GM23338 (cell line): Measurements from ENCODE around the gene ATG16L2. TPM values are rescaled to one million over a fixed set of nuclear protein-coding genes. Genes with fewer than 3 reads are reported as not detected.
"Not testable (repeated sequence)": the region's sequence is repeated elsewhere in the genome, so short reads cannot be mapped to it uniquely, and the experiment has no call there.

ENCODE experiments used
- ATAC-seq: fragments of 200-7000 bp; cut with Tn5 transposase; 3 replicates; pipeline ENCODE4 v1.9.1; 2020
- DNase-seq: peaks from one replicate; pipeline ENCODE4 v3.0.0-alpha.2; 2015; ENCODE audit warnings: low spot score
- H2AFZ ChIP-seq: fragments of 200-600 bp; sonication (generic); 2 replicates; pipeline ENCODE4 v1.8.0; 2016; ENCODE audit warnings: antibody characterized with exemption, mild to moderate bottlenecking, moderate library complexity
- H3F3A ChIP-seq: fragments of 200-600 bp; sonication (generic); replicated peaks from 2 replicates; pipeline ENCODE4 v1.8.0; 2017; ENCODE audit warnings: antibody characterized with exemption, mixed run types, low read depth
- H3K27ac ChIP-seq: fragments of 200-600 bp; sonication (generic); 2 replicates; pipeline ENCODE4 v1.6.1; 2016; ENCODE audit warnings: low read depth
- H3K27me3 ChIP-seq: fragments of 200-600 bp; sonication (generic); 2 replicates; pipeline ENCODE4 v1.8.0; 2016; ENCODE audit warnings: mild to moderate bottlenecking, mixed run types, moderate library complexity; ENCODE audit not compliant: insufficient read depth
- H3K36me3 ChIP-seq: fragments of 200-600 bp; sonication (generic); 2 replicates; pipeline ENCODE4 v1.8.0; 2016; ENCODE audit warnings: mild to moderate bottlenecking; ENCODE audit not compliant: insufficient read depth
- H3K4me1 ChIP-seq: fragments of 200-600 bp; sonication (generic); 2 replicates; pipeline ENCODE4 v1.8.0; 2016; ENCODE audit warnings: mild to moderate bottlenecking, moderate library complexity; ENCODE audit not compliant: insufficient read depth
- H3K4me2 ChIP-seq: fragments of 200-600 bp; sonication (generic); 2 replicates; pipeline ENCODE4 v1.7.1; 2017; ENCODE audit warnings: mixed run types
- H3K4me3 ChIP-seq: fragments of 200-600 bp; sonication (generic); 2 replicates; pipeline ENCODE4 v1.6.1; 2016; ENCODE audit warnings: mixed run types
- H3K79me2 ChIP-seq: fragments of 200-600 bp; sonication (generic); replicated peaks from 2 replicates; pipeline ENCODE4 v1.8.0; 2017; ENCODE audit warnings: mild to moderate bottlenecking; ENCODE audit not compliant: insufficient read depth
- H3K9me2 ChIP-seq: fragments of 200-600 bp; sonication (generic); 2 replicates; pipeline ENCODE4 v1.8.0; 2017; ENCODE audit not compliant: insufficient read depth
- H4K20me1 ChIP-seq: fragments of 200-600 bp; sonication (generic); replicated peaks from 2 replicates; pipeline ENCODE4 v1.8.0; 2017; ENCODE audit warnings: mild to moderate bottlenecking; ENCODE audit not compliant: insufficient read depth
- H3K27ac Mint-ChIP-seq: 2 replicates; pipeline ENCODE4 v1.8.0; 2020; ENCODE audit warnings: inconsistent platforms, mild to moderate bottlenecking, moderate library complexity, mixed read lengths
- H3K27me3 Mint-ChIP-seq: 3 replicates; pipeline ENCODE4 v1.8.0; 2022; ENCODE audit warnings: low read depth, mild to moderate bottlenecking, moderate library complexity, mixed read lengths, inconsistent platforms; ENCODE audit not compliant: insufficient read depth, poor library complexity
- H3K36me3 Mint-ChIP-seq: 3 replicates; pipeline ENCODE4 v1.8.0; 2021; ENCODE audit warnings: low read depth, mild to moderate bottlenecking, inconsistent platforms, moderate library complexity, mixed read lengths
- H3K4me1 Mint-ChIP-seq: 3 replicates; pipeline ENCODE4 v1.8.0; 2020; ENCODE audit warnings: mild to moderate bottlenecking, inconsistent platforms, mixed read lengths
- H3K4me3 Mint-ChIP-seq: 3 replicates; pipeline ENCODE4 v1.8.0; 2021; ENCODE audit warnings: moderate library complexity, mild to moderate bottlenecking, inconsistent platforms, mixed read lengths
- H3K9me3 Mint-ChIP-seq: 3 replicates; pipeline ENCODE4 v1.8.0; 2020; ENCODE audit warnings: moderate library complexity, mild to moderate bottlenecking, inconsistent platforms, mixed read lengths
- CREB1 ChIP-seq: fragments of 250-450 bp; sonication (Bioruptor Pico); IDR thresholded peaks from 2 replicates; pipeline ENCODE4 v1.5.0; 2020; ENCODE audit warnings: low read depth, mild to moderate bottlenecking, moderate library complexity
- EZH2 ChIP-seq: fragments of 200-600 bp; sonication (generic); IDR thresholded peaks from one replicate; pipeline ENCODE4 v1.8.0; 2017; ENCODE audit warnings: antibody characterized with exemption, mild to moderate bottlenecking, low read depth; ENCODE audit not compliant: unreplicated experiment
- EZH2phosphoT487 ChIP-seq: fragments of 200-600 bp; sonication (generic); IDR thresholded peaks from one replicate; pipeline ENCODE4 v1.8.1; 2018; ENCODE audit warnings: antibody characterized with exemption; ENCODE audit not compliant: unreplicated experiment
- JUNB ChIP-seq: IDR thresholded peaks from one replicate; pipeline ENCODE4 v1.6.1; 2016; ENCODE audit warnings: antibody characterized with exemption; ENCODE audit not compliant: unreplicated experiment
- NANOG ChIP-seq: IDR thresholded peaks from 2 replicates; pipeline ENCODE4 v1.6.1; 2016; ENCODE audit warnings: antibody characterized with exemption, borderline replicate concordance
- POLR2AphosphoS5 ChIP-seq: IDR thresholded peaks from 2 replicates; pipeline ENCODE4 v1.6.1; 2016; ENCODE audit warnings: antibody characterized with exemption, low read depth
- STAT1 ChIP-seq: IDR thresholded peaks from one replicate; pipeline ENCODE4 v1.6.1; 2016; ENCODE audit warnings: antibody characterized with exemption; ENCODE audit not compliant: unreplicated experiment
- ZNF114 ChIP-seq: fragments of 250-450 bp; sonication (Bioruptor Pico); IDR thresholded peaks from 2 replicates; pipeline ENCODE4 v1.5.0; 2020; ENCODE audit warnings: mild to moderate bottlenecking, moderate library complexity
- polyA plus RNA-seq: library from polyadenylated mRNA; unstranded; fragments of >200 nt; fragmentation: Nextera tagmentation; extraction: Ambion mirVana; gene quantifications from 2 replicates; pipeline ENCODE4 v1.2.1, GENCODE V29; 2016
- total RNA-seq: library from RNA; depleted of rRNA; stranded (reverse); fragments of >200 nt; shearing (Covaris generic); gene quantifications from 2 replicates; pipeline ENCODE4 v1.2.3, GENCODE V29; 2014
- TF ChIP-seq, protein P1 (sequence below): IDR thresholded peaks from 2 replicates; pipeline ENCODE4 v1.6.1; 2016; ENCODE audit warnings: antibody characterized with exemption
- TF ChIP-seq, protein P2 (sequence below): IDR thresholded peaks from one replicate; pipeline ENCODE4 v1.6.1; 2018; ENCODE audit warnings: antibody characterized with exemption; ENCODE audit not compliant: unreplicated experiment
- TF ChIP-seq, protein P3 (sequence below), 2 experiments: fragments of 200-600 bp in 1 of 2; sonication (generic) in 1 of 2; conservative IDR thresholded peaks; 2 replicates each; pipeline versions ENCODE4 v1.5.1 to v1.6.1; 2016 to 2017; ENCODE audit warnings: antibody characterized with exemption in 2 of 2, low read depth in 2 of 2, mild to moderate bottlenecking in 2 of 2, moderate library complexity in 1 of 2

Gene ATG16L2
- total and polyA plus RNA-seq, 2 experiments from 2014 or later: 9.6 to 24.6 TPM

DNA sequence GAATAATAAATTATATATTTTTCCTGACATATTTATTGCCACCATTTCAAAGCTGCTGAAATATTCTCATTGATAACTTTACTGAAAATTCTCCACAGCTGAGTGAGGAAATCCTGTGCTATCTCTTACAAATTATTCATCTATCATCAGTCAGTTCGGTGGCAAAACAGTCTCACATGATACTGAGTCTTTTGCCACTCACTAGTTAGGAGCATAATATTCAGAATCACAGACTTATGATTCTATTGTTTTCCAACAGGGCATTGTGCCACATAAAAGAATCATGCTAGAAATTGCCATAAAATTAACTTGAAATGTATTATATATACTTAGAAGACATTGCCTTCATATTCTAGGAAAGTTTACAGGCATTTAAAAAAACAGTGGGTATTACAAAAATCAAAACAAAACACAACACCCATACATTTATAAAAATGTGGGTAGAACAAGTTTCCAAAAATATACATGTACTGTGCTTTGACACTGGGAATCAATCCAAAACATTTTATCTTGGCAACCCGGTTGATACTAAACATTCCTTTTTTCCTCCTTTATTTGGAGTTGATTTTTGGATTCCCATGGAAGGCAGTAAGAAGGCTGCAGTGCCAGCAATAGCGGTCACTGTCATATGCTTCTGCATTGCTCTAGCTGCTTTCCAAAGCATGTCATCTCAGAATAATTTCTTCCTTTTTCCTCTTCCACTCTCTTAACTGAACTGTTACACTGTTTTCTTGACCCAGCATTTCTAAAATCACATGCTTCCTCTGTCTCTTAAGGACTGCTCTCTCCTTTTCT lies 42.5 kb downstream of the ATG16L2 start (continued):
- no peak for TF ChIP-seq EZH2
- TF ChIP-seq EZH2phosphoT487: no peak
- no peak for TF ChIP-seq STAT1
- TF ChIP-seq, protein P1, sequence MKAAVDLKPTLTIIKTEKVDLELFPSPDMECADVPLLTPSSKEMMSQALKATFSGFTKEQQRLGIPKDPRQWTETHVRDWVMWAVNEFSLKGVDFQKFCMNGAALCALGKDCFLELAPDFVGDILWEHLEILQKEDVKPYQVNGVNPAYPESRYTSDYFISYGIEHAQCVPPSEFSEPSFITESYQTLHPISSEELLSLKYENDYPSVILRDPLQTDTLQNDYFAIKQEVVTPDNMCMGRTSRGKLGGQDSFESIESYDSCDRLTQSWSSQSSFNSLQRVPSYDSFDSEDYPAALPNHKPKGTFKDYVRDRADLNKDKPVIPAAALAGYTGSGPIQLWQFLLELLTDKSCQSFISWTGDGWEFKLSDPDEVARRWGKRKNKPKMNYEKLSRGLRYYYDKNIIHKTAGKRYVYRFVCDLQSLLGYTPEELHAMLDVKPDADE: no peak
- TF ChIP-seq NANOG: no peak
- TF ChIP-seq POLR2AphosphoS5: no peak
- TF ChIP-seq, protein P2, sequence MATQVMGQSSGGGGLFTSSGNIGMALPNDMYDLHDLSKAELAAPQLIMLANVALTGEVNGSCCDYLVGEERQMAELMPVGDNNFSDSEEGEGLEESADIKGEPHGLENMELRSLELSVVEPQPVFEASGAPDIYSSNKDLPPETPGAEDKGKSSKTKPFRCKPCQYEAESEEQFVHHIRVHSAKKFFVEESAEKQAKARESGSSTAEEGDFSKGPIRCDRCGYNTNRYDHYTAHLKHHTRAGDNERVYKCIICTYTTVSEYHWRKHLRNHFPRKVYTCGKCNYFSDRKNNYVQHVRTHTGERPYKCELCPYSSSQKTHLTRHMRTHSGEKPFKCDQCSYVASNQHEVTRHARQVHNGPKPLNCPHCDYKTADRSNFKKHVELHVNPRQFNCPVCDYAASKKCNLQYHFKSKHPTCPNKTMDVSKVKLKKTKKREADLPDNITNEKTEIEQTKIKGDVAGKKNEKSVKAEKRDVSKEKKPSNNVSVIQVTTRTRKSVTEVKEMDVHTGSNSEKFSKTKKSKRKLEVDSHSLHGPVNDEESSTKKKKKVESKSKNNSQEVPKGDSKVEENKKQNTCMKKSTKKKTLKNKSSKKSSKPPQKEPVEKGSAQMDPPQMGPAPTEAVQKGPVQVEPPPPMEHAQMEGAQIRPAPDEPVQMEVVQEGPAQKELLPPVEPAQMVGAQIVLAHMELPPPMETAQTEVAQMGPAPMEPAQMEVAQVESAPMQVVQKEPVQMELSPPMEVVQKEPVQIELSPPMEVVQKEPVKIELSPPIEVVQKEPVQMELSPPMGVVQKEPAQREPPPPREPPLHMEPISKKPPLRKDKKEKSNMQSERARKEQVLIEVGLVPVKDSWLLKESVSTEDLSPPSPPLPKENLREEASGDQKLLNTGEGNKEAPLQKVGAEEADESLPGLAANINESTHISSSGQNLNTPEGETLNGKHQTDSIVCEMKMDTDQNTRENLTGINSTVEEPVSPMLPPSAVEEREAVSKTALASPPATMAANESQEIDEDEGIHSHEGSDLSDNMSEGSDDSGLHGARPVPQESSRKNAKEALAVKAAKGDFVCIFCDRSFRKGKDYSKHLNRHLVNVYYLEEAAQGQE: no peak
- TF ChIP-seq ZNF114 (CRISPR knock-in tag): no peak
- TF ChIP-seq JUNB: no peak
- TF ChIP-seq, protein P3, sequence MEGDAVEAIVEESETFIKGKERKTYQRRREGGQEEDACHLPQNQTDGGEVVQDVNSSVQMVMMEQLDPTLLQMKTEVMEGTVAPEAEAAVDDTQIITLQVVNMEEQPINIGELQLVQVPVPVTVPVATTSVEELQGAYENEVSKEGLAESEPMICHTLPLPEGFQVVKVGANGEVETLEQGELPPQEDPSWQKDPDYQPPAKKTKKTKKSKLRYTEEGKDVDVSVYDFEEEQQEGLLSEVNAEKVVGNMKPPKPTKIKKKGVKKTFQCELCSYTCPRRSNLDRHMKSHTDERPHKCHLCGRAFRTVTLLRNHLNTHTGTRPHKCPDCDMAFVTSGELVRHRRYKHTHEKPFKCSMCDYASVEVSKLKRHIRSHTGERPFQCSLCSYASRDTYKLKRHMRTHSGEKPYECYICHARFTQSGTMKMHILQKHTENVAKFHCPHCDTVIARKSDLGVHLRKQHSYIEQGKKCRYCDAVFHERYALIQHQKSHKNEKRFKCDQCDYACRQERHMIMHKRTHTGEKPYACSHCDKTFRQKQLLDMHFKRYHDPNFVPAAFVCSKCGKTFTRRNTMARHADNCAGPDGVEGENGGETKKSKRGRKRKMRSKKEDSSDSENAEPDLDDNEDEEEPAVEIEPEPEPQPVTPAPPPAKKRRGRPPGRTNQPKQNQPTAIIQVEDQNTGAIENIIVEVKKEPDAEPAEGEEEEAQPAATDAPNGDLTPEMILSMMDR (conservative IDR thresholded peaks at IDR 0.05; ENCODE audit: low read depth in 2 of 2): no peak
- no peak for TF ChIP-seq CREB1 (CRISPR knock-in tag)

DNA sequence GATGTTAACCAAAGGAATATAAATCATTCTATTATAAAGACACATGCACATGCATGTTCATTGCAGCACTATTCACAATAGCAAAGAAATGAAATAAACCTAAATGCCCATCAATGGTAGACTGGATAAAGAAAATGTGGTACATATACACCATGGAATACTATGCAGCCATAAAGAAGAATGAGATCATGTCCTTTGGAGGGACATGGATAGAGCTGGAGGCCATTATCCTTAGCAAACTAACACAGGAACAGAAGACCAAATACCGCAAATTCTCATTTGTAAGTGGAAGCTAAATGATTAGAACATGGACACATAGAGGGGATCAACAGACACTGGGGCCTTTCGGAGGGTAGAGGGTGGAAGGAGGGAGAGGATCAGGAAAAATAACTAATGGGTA lies 44.1 kb downstream of the ATG16L2 start:
- H3K4me1 ChIP-seq, H3K27me3 Mint-ChIP-seq, H3K27ac ChIP-seq, H2AFZ ChIP-seq, ATAC-seq, H3K79me2 ChIP-seq, H3K27ac Mint-ChIP-seq, H3K27me3 ChIP-seq, H3K9me2 ChIP-seq, DNase-seq, H3F3A ChIP-seq, H3K9me3 Mint-ChIP-seq, H3K4me3 ChIP-seq, H3K36me3 ChIP-seq, H3K4me1 Mint-ChIP-seq, H3K36me3 Mint-ChIP-seq, H4K20me1 ChIP-seq, H3K4me3 Mint-ChIP-seq, H3K4me2 ChIP-seq: not testable (repeated sequence)
